ENCODE results near the gene ABI3. TPM values are rescaled to one million over a fixed set of nuclear protein-coding genes. Genes with fewer than 3 reads are reported as not detected.

ABI3 gene
- total and polyA plus RNA-seq, 9 of the 15 experiments (the other 6 are each of a cell fraction or from before 2014, with no cell fraction given), result not detected

GRCh38 chr17:49260011-49260816, 49.7 kb downstream of the ABI3 start (continued):
- TF ChIP-seq PATZ1 (CRISPR knock-in tag; IDR thresholded peaks at IDR 0.05; ENCODE audit: borderline replicate concordance) (no peak), NKRF (IDR thresholded peaks at IDR 0.05; ENCODE audit: borderline replicate concordance) (no peak), HOMEZ (CRISPR knock-in tag; IDR thresholded peaks at IDR 0.05) (no peak), SMAD2 (IDR thresholded peaks at IDR 0.05; ENCODE audit: low read depth, low read length) (no peak), ARHGAP35 (IDR thresholded peaks at IDR 0.05; ENCODE audit: partially characterized antibody) (no peak), E2F3 (CRISPR knock-in tag; IDR thresholded peaks at IDR 0.05) (no peak), ZNF212 (CRISPR knock-in tag; IDR thresholded peaks at IDR 0.05) (no peak), CXXC5 (CRISPR knock-in tag; IDR thresholded peaks at IDR 0.05) (peak; percentile 61), ZNF780A (CRISPR knock-in tag; IDR thresholded peaks at IDR 0.05) (no peak), RAD51 (IDR thresholded peaks at IDR 0.05; ENCODE audit: borderline replicate concordance, low read depth) (no peak), ZNF217 (CRISPR knock-in tag; IDR thresholded peaks at IDR 0.05) (no peak), ZNF699 (CRISPR knock-in tag; IDR thresholded peaks at IDR 0.05; ENCODE audit: insufficient replicate concordance) (no peak), POLR2G (IDR thresholded peaks at IDR 0.05; ENCODE audit: low read depth, low read length) (peak; percentile 63), HDAC1 (IDR thresholded peaks at IDR 0.05) (no peak), EWSR1 (IDR thresholded peaks at IDR 0.05; ENCODE audit: borderline replicate concordance, low read depth, partially characterized antibody) (no peak), DDX20 (tag; IDR thresholded peaks at IDR 0.05; ENCODE audit: low read depth) (no peak), MNT (conservative IDR thresholded peaks at IDR 0.05) (no peak), ARID3B (CRISPR knock-in tag; IDR thresholded peaks at IDR 0.05; ENCODE audit: borderline replicate concordance) (no peak)

Data from K562 (cell line).